Measurements from ENCODE around the gene WBP4. TPM values are rescaled to one million over a fixed set of nuclear protein-coding genes. Genes with fewer than 3 reads are reported as not detected.
A peak's percentile ranks its signal among the peaks of the same experiment; 100 is the strongest.

The WBP4 gene
- total RNA-seq, 8 experiments from 2014 or later: 8.7 to 27.6 (median 12.6) TPM

DNA sequence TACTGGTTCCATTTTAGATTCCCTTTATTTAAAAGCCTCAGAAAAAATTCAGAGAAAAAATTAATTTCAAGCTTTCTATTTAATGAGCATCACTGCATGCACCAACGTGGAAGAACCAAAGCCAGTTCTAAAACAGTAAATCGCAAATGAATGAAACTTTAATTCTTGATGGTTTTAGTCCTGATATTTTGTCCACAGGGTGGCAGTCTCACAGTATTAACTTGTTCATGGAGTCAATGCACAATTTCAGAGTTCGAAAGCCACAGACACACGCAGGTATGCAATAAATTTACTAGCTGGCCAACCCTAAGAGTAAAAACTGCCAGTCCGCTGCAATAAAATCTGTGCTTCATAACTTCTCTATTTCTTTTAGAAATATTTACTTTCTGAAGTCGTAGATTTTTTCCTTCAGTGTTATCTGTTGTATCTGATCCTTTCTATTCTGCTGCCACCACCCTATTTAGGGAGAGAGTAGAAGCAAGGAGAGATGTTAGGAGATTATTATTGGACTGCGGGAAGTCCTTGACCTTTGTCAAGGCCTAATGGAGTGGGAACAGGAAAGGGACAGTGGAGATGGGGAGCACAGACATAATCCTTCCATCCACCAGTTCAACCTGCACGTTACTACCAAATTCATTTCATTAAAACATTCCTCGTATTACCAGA is 7.0 kb upstream of the WBP4 start:
- Histone ChIP-seq H3K27ac (no peak overlapping the region), H3K4me3 (no peak overlapping the region), H3K4me1 (replicated peaks in 1 of 2) (peaks cover 0 to 13% of the 10 kb centered on the region in 2 donors)
- ATAC-seq (replicated peaks in 6 of 8): peak in 5 of 8 experiments; percentile 9 to 43 (median 26)
- in situ Hi-C loops (cut with MboI; ENCODE audit: low pct_unique_long_range_greater_than_20kb in 2 of 9, low sequenced_read_pairs in 9 of 9, unreplicated experiment in 9 of 9): loop anchor here in 1 of 9 experiments (25.0 kb wide), 1 partner anchor 267 kb away; the partner anchor contains the start of gene SLC25A15
- 0 to 93% (median 65%) methylated on average over 1 to 9 of the region's 9 CpGs for WGBS, 10 experiments

DNA sequence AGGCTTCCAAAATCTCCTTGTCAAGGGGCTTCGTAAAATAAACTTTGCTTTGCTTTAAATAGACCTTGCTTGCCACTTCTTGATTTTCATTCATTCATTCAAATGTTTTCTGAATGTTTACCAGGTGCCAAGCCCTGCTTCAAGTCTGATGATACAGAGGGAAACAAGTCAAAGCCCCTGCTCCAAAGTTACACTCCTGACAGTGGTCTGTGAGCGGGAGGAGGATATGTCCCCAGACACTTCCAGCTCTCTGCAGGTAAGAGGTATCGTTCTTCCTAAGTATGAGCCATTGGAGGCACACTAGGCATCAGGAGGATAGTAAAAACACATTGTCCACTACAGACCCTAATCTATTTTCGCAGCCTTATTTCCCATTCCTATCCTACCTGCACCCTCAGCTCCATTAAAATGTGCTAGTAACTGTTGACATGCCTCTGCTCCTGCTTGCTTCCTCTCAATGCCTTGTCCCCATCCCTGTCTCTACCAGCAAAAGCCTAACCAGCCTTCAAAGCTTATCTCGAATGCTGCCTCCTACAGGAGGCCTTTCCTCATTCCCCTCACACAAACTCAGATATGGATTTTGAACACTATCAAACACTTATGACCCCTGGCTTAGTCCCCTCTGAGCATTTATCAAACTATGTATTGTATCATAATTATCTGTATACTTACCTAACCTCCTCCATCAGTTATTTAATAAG is 6.2 kb upstream of the WBP4 start:
- Histone ChIP-seq H3K4me1 (replicated peaks in 1 of 2) (peaks cover 0 to 13% of the 10 kb centered on the region in 2 donors), H3K4me3 (no peak overlapping the region), H3K27ac (no peak overlapping the region)
- in situ Hi-C loops (cut with MboI; ENCODE audit: low pct_unique_long_range_greater_than_20kb in 2 of 9, low sequenced_read_pairs in 9 of 9, unreplicated experiment in 9 of 9): loop anchor here in 1 of 9 experiments (25.0 kb wide), 1 partner anchor 268 kb away; the partner anchor contains the start of gene SLC25A15
- no peak for ATAC-seq (replicated peaks in 6 of 8)
- 67 to 100% (median 83%) methylated on average over 1 to 5 of the region's 5 CpGs; no CpG with 5 or more reads in 2 of the 10 experiments for WGBS, 10 experiments

- in situ Hi-C loops (cut with MboI; ENCODE audit: low pct_unique_long_range_greater_than_20kb in 2 of 9, low sequenced_read_pairs in 9 of 9, unreplicated experiment in 9 of 9): loop anchor here in 1 of 9 experiments (25.0 kb wide), 1 partner anchor 269 kb away; the partner anchor contains the start of gene SLC25A15
- Histone ChIP-seq H3K4me1 (replicated peaks in 1 of 2) (peaks cover 0 to 13% of the 10 kb centered on the region in 2 donors), H3K4me3 (no peak overlapping the region), H3K27ac (no peak overlapping the region)
- no peak for ATAC-seq (replicated peaks in 6 of 8)
These were observed 5.1 kb upstream of the WBP4 start for GRCh38 chr13:41056194-41056593.

- Histone ChIP-seq H3K4me3 (no peak overlapping the region), H3K4me1 (replicated peaks in 1 of 2) (peaks cover 0 to 13% of the 10 kb centered on the region in 2 donors), H3K27ac (no peak overlapping the region)
- 80 to 100% (median 87%) methylated on average over 1 to 9 of the region's 11 CpGs for WGBS, 10 experiments
- ATAC-seq (replicated peaks in 6 of 8): no peak
- in situ Hi-C loops (cut with MboI; ENCODE audit: low pct_unique_long_range_greater_than_20kb in 2 of 9, low sequenced_read_pairs in 9 of 9, unreplicated experiment in 9 of 9): loop anchor here in 1 of 9 experiments (25.0 kb wide), 1 partner anchor 270 kb away; the partner anchor contains the start of gene SLC25A15
These were observed 4.2 kb upstream of the WBP4 start for GRCh38 chr13:41056826-41057711.

GRCh38 chr13:41058295-41059070 is 2.8 kb upstream of the WBP4 start:
- in situ Hi-C loops (cut with MboI; ENCODE audit: low pct_unique_long_range_greater_than_20kb in 2 of 9, low sequenced_read_pairs in 9 of 9, unreplicated experiment in 9 of 9): loop anchor here in 1 of 9 experiments (25.0 kb wide), 1 partner anchor 271 kb away; the partner anchor contains the start of gene SLC25A15
- H3K4me1 ChIP-seq (replicated peaks in 1 of 2): peaks cover 0 to 13% of the 10 kb centered on the region in 2 donors
- no peak overlapping the region for H3K27ac ChIP-seq
- peak overlapping the region in 4 of 5 donors; percentile 82 to 95 (median 88) for H3K4me3 ChIP-seq
- no peak for ATAC-seq (replicated peaks in 6 of 8)
- WGBS, 10 experiments: 75 to 91% (median 85%) methylated on average over 2 to 16 of the region's 18 CpGs; no CpG with 5 or more reads in 1 of the 10 experiments

- in situ Hi-C loops (cut with MboI; ENCODE audit: low pct_unique_long_range_greater_than_20kb in 2 of 9, low sequenced_read_pairs in 9 of 9, unreplicated experiment in 9 of 9): loop anchor here in 1 of 9 experiments (25.0 kb wide), 1 partner anchor 272 kb away; the partner anchor contains the start of gene SLC25A15
These were observed 1.7 kb upstream of the WBP4 start for GRCh38 chr13:41059456-41060081.

GRCh38 chr13:41060082-41060723 is 1.1 kb upstream of the WBP4 start:
- Histone ChIP-seq H3K4me1 (replicated peaks in 1 of 2) (peaks cover 0 to 13% of the 10 kb centered on the region in 2 donors), H3K4me3 (peak overlapping the region; percentile 82 to 95 (median 85)), H3K27ac (peak overlapping the region; percentile 77 to 93)
- ATAC-seq (replicated peaks in 6 of 8): peak; percentile 48 to 71 (median 63)
- in situ Hi-C loops (cut with MboI; ENCODE audit: low pct_unique_long_range_greater_than_20kb in 2 of 9, low sequenced_read_pairs in 9 of 9, unreplicated experiment in 9 of 9): loop anchor here in 1 of 9 experiments (25.0 kb wide), 1 partner anchor 273 kb away; the partner anchor contains the start of gene SLC25A15
- WGBS, 10 experiments: 0% methylated on average over 1 to 5 of the region's 57 CpGs; no CpG with 5 or more reads in 5 of the 10 experiments

More at GRCh38 chr13:41059456-41060081, 1.7 kb upstream of the WBP4 start:
- H3K27ac ChIP-seq: peak overlapping the region; percentile 77 to 93
- ATAC-seq (replicated peaks in 6 of 8): no peak
- H3K4me1 ChIP-seq (replicated peaks in 1 of 2): peaks cover 0 to 13% of the 10 kb centered on the region in 2 donors
- 0 to 3% (median 0%) methylated on average over 1 to 14 of the region's 15 CpGs for WGBS, 10 experiments
- H3K4me3 ChIP-seq: peak overlapping the region; percentile 82 to 95 (median 85)

- Histone ChIP-seq H3K27ac (peak overlapping the region; percentile 87 to 93), H3K4me3 (peak overlapping the region; percentile 82 to 95 (median 85)), H3K4me1 (replicated peaks in 1 of 2) (peaks cover 0 to 13% of the 10 kb centered on the region in 2 donors)
- in situ Hi-C loops (cut with MboI; ENCODE audit: low pct_unique_long_range_greater_than_20kb in 2 of 9, low sequenced_read_pairs in 9 of 9, unreplicated experiment in 9 of 9): loop anchor here in 1 of 9 experiments (25.0 kb wide), 1 partner anchor 273 kb away; the partner anchor contains the start of gene SLC25A15
- peak; percentile 11 to 62 (median 38) for ATAC-seq (replicated peaks in 6 of 8)
- WGBS, 10 experiments: 0 to 4% (median 0%) methylated on average over 1 to 12 of the region's 35 CpGs; no CpG with 5 or more reads in 5 of the 10 experiments
These were observed 610 bp upstream of the WBP4 start for GRCh38 chr13:41060724-41061074.

GRCh38 chr13:41061914-41062837 is 867 bp downstream of the WBP4 start:
- H3K4me3 ChIP-seq: peak overlapping the region; percentile 82 to 95 (median 85)
- WGBS, 10 experiments: 0 to 13% (median 5%) methylated on average over 1 to 10 of the region's 24 CpGs; no CpG with 5 or more reads in 1 of the 10 experiments
- H3K27ac ChIP-seq: peak overlapping the region; percentile 87 to 93
- peaks cover 0 to 13% of the 10 kb centered on the region in 2 donors for H3K4me1 ChIP-seq (replicated peaks in 1 of 2)
- in situ Hi-C loops (cut with MboI; ENCODE audit: low pct_unique_long_range_greater_than_20kb in 2 of 9, low sequenced_read_pairs in 9 of 9, unreplicated experiment in 9 of 9): loop anchor here in 1 of 9 experiments (25.0 kb wide), 1 partner anchor 275 kb away; the partner anchor contains the start of gene SLC25A15
- peak; percentile 13 to 58 (median 42) for ATAC-seq (replicated peaks in 6 of 8)

DNA sequence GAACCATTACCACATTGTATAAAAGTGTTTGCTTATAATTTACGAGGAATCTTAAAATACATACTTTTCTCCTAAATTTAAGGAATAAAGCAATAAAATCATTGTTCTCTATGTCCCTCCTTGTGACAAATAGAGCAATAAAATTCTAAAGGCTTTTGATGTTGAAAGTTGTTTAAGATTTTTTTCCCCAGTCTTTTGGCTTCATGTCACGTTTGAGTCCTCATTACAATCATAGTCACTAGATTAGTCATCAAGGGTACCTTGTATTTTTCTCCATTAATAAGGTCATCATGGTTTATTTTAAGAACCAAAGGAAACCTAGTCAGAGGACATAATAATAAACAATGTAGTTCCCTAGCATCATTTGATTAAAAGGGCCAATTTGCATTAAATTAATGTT is 3.2 kb downstream of the WBP4 start:
- Histone ChIP-seq H3K4me3 (no peak overlapping the region), H3K4me1 (replicated peaks in 1 of 2) (no peaks in the 10 kb centered on the region), H3K27ac (no peak overlapping the region)
- ATAC-seq (replicated peaks in 6 of 8): no peak
- in situ Hi-C loops (cut with MboI; ENCODE audit: low pct_unique_long_range_greater_than_20kb in 2 of 9, low sequenced_read_pairs in 9 of 9, unreplicated experiment in 9 of 9): loop anchor here in 1 of 9 experiments (25.0 kb wide), 1 partner anchor 277 kb away; the partner anchor contains the start of gene SLC25A15
- 44 to 90% (median 63%) methylated on average over 1 to 2 of the region's 2 CpGs; no CpG with 5 or more reads in 1 of the 10 experiments for WGBS, 10 experiments
